Measurements from ENCODE around the gene PANK4. TPM values are rescaled to one million over a fixed set of nuclear protein-coding genes. Genes with fewer than 3 reads are reported as not detected.

The PANK4 gene
- 85.4 and 117 TPM in 2 replicates for total RNA-seq (2013; cell fraction: nucleolus; rRNA removed)
- 24.1 and 24.9 TPM in 2 replicates for total RNA-seq (2014; rRNA removed)
- total RNA-seq (2014; rRNA removed; fragmentation: Illumina TruSeq; extraction: Trizol) = 10.4 and 10.6 TPM in 2 replicates
- total RNA-seq (2021) = 25.8 and 38.0 TPM in 2 replicates
- polyA plus RNA-seq (2011; ENCODE audit: low read depth) = 7.1 TPM
- 12.4 and 27.0 TPM in 2 replicates for polyA plus RNA-seq (2011; rRNA removed)
- 15.9 and 23.0 TPM in 2 replicates for polyA plus RNA-seq (2011; cell fraction: cytosol; rRNA removed)
- polyA plus RNA-seq (2011; cell fraction: nucleus; rRNA removed) = 158 and 199 TPM in 2 replicates
- polyA plus RNA-seq (2012) = 18.2 and 18.5 TPM in 2 replicates
- polyA plus RNA-seq (2014; fragmentation: Illumina TruSeq; extraction: Trizol) = 11.1 and 15.0 TPM in 2 replicates
- 1 to 10 TPM in 1 of 2 experiments, under 1 TPM in 1; 0.35 to 1.5 TPM for polyA plus RNA-seq (2014; fragmentation: Nextera tagmentation; extraction: Ambion mirVana)
- polyA plus RNA-seq (2014; rRNA removed) = 25.0 and 27.2 TPM in 2 replicates
- polyA plus RNA-seq (2016; fragmentation: Nextera tagmentation; extraction: Ambion mirVana) = 10 to 100 TPM; 18.2 to 19.0 TPM
- polyA minus RNA-seq (2011; rRNA and poly(A)+ RNA removed) = 14.9 and 26.2 TPM in 2 replicates
- polyA minus RNA-seq (2011; cell fraction: cytosol; rRNA and poly(A)+ RNA removed) = 13.2 and 15.7 TPM in 2 replicates
- 55.4 and 89.3 TPM in 2 replicates for polyA minus RNA-seq (2011; cell fraction: nucleus; rRNA and poly(A)+ RNA removed)
- percentile 68 among the genes with signal in this experiment for Bru-seq, nascent RNA
- percentile 75 among the genes with signal in this experiment for BruChase-seq, experiment 1, labeled RNA remaining after a 6-hour chase
- percentile 72 among the genes with signal in this experiment for BruChase-seq, experiment 2, labeled RNA remaining after a 2-hour chase
- long read RNA-seq, experiment 1, transcript PANK4-201 (19 exons, 2,677 nt) = major isoform, 12 of 21 reads
- long read RNA-seq, experiment 1, partial matches to known transcripts = 2 of 21 reads
- long read RNA-seq, experiment 1, other reads (novel, unspliced or antisense) = 7 of 21 reads
- long read RNA-seq, experiment 2, transcript PANK4-201 (19 exons, 2,677 nt) = major isoform, 26 of 35 reads
- long read RNA-seq, experiment 2, partial matches to known transcripts = 7 of 35 reads
- long read RNA-seq, experiment 2, other reads (novel, unspliced or antisense) = 2 of 35 reads

GRCh38 chr1:2525920-2526823, at the start of gene PANK4:
PANK4 (minus strand) TSS chr1:2526596; CDS start chr1:2526587, 9 bp downstream.
- under 1% methylated on average over 83 of the region's 107 CpGs for WGBS (ENCODE audit: insufficient coverage, insufficient replicate concordance, low lambda C conversion rate, missing lambda C conversion rate)
- peaks cover 3% of the 10 kb centered on the region; the same call in 1 of the 2 replicates for H4K20me1 ChIP-seq (ENCODE audit: control insufficient read depth, insufficient read depth)
- TF ChIP-seq TBL1XR1 (IDR thresholded peaks at IDR 0.05; ENCODE audit: low read depth, low read length) (no peak; the same call in 1 of the 2 replicates), IKZF2 (IDR thresholded peaks at IDR 0.05) (no peak), CBX5 (IDR thresholded peaks at IDR 0.05; ENCODE audit: low read depth) (no peak), PML (IDR thresholded peaks at IDR 0.05; ENCODE audit: low read length) (no peak), SMAD5 (IDR thresholded peaks at IDR 0.05; ENCODE audit: low read depth) (no peak), EZH2 (IDR thresholded peaks at IDR 0.05; ENCODE audit: borderline replicate concordance, control insufficient read depth, low read depth, low read length) (no peak), SUPT20H (IDR thresholded peaks at IDR 0.05; ENCODE audit: borderline replicate concordance, control insufficient read depth, low read depth, low read length) (no peak), FOXM1 (IDR thresholded peaks at IDR 0.05; ENCODE audit: low read depth, low read length) (no peak), RUNX3 (IDR thresholded peaks at IDR 0.05; ENCODE audit: low read length) (peak; percentile 36; the same call in 1 of the 2 replicates), ZNF217 (IDR thresholded peaks at IDR 0.05) (no peak), ELK1 (IDR thresholded peaks at IDR 0.05; ENCODE audit: low read depth, low read length) (no peak), KLF5 (IDR thresholded peaks at IDR 0.05; ENCODE audit: partially characterized antibody) (peak; percentile 35), IKZF1 (conservative IDR thresholded peaks at IDR 0.05) (peak; percentile 100), SMAD1 (IDR thresholded peaks at IDR 0.05; ENCODE audit: low read depth, partially characterized antibody) (no peak)
- TF ChIP-seq, protein P1, sequence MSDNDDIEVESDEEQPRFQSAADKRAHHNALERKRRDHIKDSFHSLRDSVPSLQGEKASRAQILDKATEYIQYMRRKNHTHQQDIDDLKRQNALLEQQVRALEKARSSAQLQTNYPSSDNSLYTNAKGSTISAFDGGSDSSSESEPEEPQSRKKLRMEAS (IDR thresholded peaks at IDR 0.05; ENCODE audit: low read depth, low read length) = no peak

More at GRCh38 chr1:2525920-2526823, at the start of gene PANK4:
- H3K27me3 ChIP-seq (replicated peaks in 1 of 2; ENCODE audit: control insufficient read depth in 2 of 2, insufficient read depth in 2 of 2, low read length in 1 of 2) = peaks cover 4 to 14% of the 10 kb centered on the region in 2 experiments; a peak in 3 of 4 replicates
- ChIA-PET POLR2A (interaction anchor here (0.6 to 3.7 kb wide), 16 partner anchors 16 to 1131 kb away, joined by 3 to 22 read pairs (median 5); partner anchors contain the start of genes MORN1, PEX10 and RER1), SMC1A (ENCODE audit: uncharacterized antibody, unreplicated experiment) (interaction anchor here (0.6 to 1.9 kb wide), 7 partner anchors 21 to 390 kb away, joined by 3 to 15 read pairs (median 3); no protein-coding TSS in a partner anchor), RAD21 (ENCODE audit: unreplicated experiment) (interaction anchor here (0.6 to 5.9 kb wide), 16 partner anchors 14 to 331 kb away, joined by 3 to 86 read pairs (median 4); partner anchors contain the start of genes FAAP20, MORN1, RER1 and TNFRSF14), CTCF (interaction anchor here (0.6 to 3.8 kb wide), 11 partner anchors 13 to 110 kb away, joined by 3 to 28 read pairs (median 4); no protein-coding TSS in a partner anchor)
- H3K4me1 ChIP-seq (ENCODE audit: control insufficient read depth, insufficient read depth, low read length) = peaks cover 25% of the 10 kb centered on the region
- FAIRE-seq (peak; percentile 92), DNase-seq (ENCODE audit: low read depth, low spot score) (no peak), ATAC-seq (peak; percentile 89)
- peak within 1 kb of the TSS; percentile 97 for H3K4me2 ChIP-seq (ENCODE audit: control insufficient read depth, insufficient read depth)
- peak within 1 kb of the TSS; percentile 72 for H3K9ac ChIP-seq (ENCODE audit: control insufficient read depth, insufficient read depth, low read length)
- intact Hi-C loops (cut with micrococcal nuclease; ENCODE audit: unreplicated experiment) (loop anchor here (1.0 to 2.0 kb wide), 2 partner anchors 22 to 111 kb away; no protein-coding TSS in a partner anchor), in situ Hi-C loops (cut with MboI) (loop anchor here (10.0 kb wide), 1 partner anchor 321 kb away; no protein-coding TSS in a partner anchor)
- peak within 1 kb of the TSS; percentile 98 for H3K4me3 ChIP-seq
- no TSS peak for BruUV-seq (replicated peaks)
- no peaks in the 10 kb centered on the region for H3K9me3 ChIP-seq (replicated peaks; ENCODE audit: control insufficient read depth, insufficient read depth, low read length)
- H2AFZ ChIP-seq (ENCODE audit: control insufficient read depth, low read depth, low read length) = peak within 1 kb of the TSS; percentile 79
- H3K79me2 ChIP-seq (ENCODE audit: control insufficient read depth, insufficient read depth, low read length) = peaks cover 36% of the 10 kb centered on the region
- peaks cover 0 to 3% of the 10 kb centered on the region in 2 experiments; a peak in 2 of 4 replicates for H3K36me3 ChIP-seq (ENCODE audit: control insufficient read depth in 2 of 2, insufficient read depth in 2 of 2, low read length in 1 of 2)
- peak within 1 kb of the TSS; percentile 47 for H3K27ac ChIP-seq (ENCODE audit: control insufficient read depth, insufficient read depth)

Data from GM12878 (cell line).